IMR-90 (cell line): ENCODE measurements around the gene TSPAN4.

Source experiments
- CEBPB ChIP-seq: IDR thresholded peaks from 2 replicates; pipeline ENCODE4 v1.6.1; 2012; ENCODE audit warnings: low read depth, low read length, improper control_type of control experiment
- MXI1 ChIP-seq: IDR thresholded peaks from 2 replicates; pipeline ENCODE4 v1.6.1; 2012; ENCODE audit warnings: low read depth, mild to moderate bottlenecking, low read length, moderate library complexity, borderline replicate concordance
- POLR2A ChIP-seq: IDR thresholded peaks from 2 replicates; pipeline ENCODE4 v1.6.1; 2012; ENCODE audit warnings: mild to moderate bottlenecking, low read depth, low read length
- RAD21 ChIP-seq: IDR thresholded peaks from 2 replicates; pipeline ENCODE4 v1.6.1; 2012; ENCODE audit warnings: low read length, improper control_type of control experiment
- RFX5 ChIP-seq: IDR thresholded peaks from 2 replicates; pipeline ENCODE4 v1.8.0; 2012; ENCODE audit warnings: low read depth, mild to moderate bottlenecking, low read length, moderate library complexity
- TF ChIP-seq, protein P1 (sequence below): conservative IDR thresholded peaks from 2 replicates; pipeline ENCODE4 v1.5.1; 2012; ENCODE audit warnings: mild to moderate bottlenecking, low read depth, low read length, improper control_type of control experiment
- TF ChIP-seq, protein P2 (sequence below): fragments of 150-350 bp; IDR thresholded peaks from 2 replicates; pipeline ENCODE4 v1.6.1; 2016; ENCODE audit warnings: low read depth, mild to moderate bottlenecking, low read length, moderate library complexity, borderline replicate concordance
- TF ChIP-seq, protein P3 (sequence below): fragments of 150-350 bp; IDR thresholded peaks from 2 replicates; pipeline ENCODE4 v1.6.1; 2017; ENCODE audit warnings: mild to moderate bottlenecking, antibody characterized with exemption, low read length, low read depth

DNA sequence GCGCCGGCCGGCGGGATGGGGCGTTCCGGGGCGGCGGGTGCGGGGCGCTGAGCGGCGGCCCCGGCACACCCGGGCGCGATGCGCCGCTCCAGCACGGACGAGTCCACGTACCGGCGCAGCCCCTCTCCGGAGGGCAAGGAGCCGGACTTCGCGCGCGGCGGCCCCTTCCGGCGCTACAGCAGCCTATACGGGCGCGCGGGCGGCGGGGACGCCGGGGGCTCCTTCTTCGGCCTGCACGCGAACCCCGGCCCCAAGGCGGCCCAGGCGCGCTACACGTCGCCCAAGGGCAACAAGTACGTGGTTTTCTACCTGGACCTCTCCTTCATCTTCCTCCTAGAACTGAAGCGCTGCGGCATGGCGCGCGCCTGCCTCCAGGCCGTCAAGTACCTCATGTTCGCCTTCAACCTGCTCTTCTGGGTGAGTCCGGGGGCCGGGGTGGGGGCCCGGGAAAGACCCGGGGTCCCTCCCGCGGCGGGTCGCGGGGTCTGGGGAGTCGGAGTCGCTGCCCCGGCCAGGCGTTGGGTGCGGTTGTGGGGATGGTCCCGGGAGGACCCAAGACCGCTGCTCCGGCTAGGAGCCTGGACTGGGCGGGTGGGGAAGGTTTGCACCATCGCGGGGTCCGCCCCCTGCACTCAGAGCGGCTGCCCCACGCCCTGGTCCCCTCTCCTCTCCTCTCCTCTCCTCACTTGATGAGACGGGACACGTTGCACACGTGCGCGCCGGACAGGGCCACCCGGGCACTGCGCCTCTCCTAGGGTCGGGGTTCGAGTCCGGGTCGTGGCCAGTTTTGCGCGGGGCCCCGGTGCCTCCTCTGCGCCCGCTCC is 7.5 kb downstream of the TSPAN4 start:
- TF ChIP-seq MXI1 (no peak), CEBPB (no peak), RAD21 (no peak), POLR2A (no peak), RFX5 (no peak)
- TF ChIP-seq, protein P1, sequence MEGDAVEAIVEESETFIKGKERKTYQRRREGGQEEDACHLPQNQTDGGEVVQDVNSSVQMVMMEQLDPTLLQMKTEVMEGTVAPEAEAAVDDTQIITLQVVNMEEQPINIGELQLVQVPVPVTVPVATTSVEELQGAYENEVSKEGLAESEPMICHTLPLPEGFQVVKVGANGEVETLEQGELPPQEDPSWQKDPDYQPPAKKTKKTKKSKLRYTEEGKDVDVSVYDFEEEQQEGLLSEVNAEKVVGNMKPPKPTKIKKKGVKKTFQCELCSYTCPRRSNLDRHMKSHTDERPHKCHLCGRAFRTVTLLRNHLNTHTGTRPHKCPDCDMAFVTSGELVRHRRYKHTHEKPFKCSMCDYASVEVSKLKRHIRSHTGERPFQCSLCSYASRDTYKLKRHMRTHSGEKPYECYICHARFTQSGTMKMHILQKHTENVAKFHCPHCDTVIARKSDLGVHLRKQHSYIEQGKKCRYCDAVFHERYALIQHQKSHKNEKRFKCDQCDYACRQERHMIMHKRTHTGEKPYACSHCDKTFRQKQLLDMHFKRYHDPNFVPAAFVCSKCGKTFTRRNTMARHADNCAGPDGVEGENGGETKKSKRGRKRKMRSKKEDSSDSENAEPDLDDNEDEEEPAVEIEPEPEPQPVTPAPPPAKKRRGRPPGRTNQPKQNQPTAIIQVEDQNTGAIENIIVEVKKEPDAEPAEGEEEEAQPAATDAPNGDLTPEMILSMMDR, result no peak
- TF ChIP-seq, protein P2, sequence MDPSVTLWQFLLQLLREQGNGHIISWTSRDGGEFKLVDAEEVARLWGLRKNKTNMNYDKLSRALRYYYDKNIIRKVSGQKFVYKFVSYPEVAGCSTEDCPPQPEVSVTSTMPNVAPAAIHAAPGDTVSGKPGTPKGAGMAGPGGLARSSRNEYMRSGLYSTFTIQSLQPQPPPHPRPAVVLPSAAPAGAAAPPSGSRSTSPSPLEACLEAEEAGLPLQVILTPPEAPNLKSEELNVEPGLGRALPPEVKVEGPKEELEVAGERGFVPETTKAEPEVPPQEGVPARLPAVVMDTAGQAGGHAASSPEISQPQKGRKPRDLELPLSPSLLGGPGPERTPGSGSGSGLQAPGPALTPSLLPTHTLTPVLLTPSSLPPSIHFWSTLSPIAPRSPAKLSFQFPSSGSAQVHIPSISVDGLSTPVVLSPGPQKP, result no peak
- TF ChIP-seq, protein P3, sequence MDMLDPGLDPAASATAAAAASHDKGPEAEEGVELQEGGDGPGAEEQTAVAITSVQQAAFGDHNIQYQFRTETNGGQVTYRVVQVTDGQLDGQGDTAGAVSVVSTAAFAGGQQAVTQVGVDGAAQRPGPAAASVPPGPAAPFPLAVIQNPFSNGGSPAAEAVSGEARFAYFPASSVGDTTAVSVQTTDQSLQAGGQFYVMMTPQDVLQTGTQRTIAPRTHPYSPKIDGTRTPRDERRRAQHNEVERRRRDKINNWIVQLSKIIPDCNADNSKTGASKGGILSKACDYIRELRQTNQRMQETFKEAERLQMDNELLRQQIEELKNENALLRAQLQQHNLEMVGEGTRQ, result no peak
